Endothelial cell of umbilical vein (primary cell): ENCODE measurements around the gene RPL6. TPM values are rescaled to one million over a fixed set of nuclear protein-coding genes. Genes with fewer than 3 reads are reported as not detected.

ENCODE experiments used
- BruUV-seq: library from RNA; stranded (reverse); fragments of 400-500 nt; replicated peaks from 2 replicates; lab custom pipeline; 2021; lab: Mats Ljungman, UMichigan
- CTCF ChIA-PET: fragments of 300-600, 350-600 bp; sonication (Branson Sonifier 250); formaldehyde crosslinking; loops from one replicate; lab custom pipeline; 2021; ENCODE audit warnings: antibody characterized with exemption, inconsistent platforms; lab: Charles Lee
- POLR2A ChIA-PET: fragments of 300-600, 350-600 bp; sonication (Branson Sonifier 250); formaldehyde crosslinking; loops from one replicate; lab custom pipeline; 2021; ENCODE audit warnings: antibody characterized with exemption, inconsistent platforms; lab: Charles Lee
- DNase-seq: peaks from one replicate; pipeline ENCODE4 v3.0.0-alpha.2; 2011; ENCODE audit warnings: low read depth, low spot score
- FAIRE-seq: peaks from 2 replicates; lab custom pipeline; 2011; peaks lifted over from hg19 to GRCh38; lab: Jason Lieb, UNC
- H2AFZ ChIP-seq: 2 replicates; pipeline ENCODE4 v1.6.0; 2012; ENCODE audit warnings: low read depth, low read length, control low read depth, inconsistent platforms
- H3K27ac ChIP-seq: 2 replicates; pipeline ENCODE4 v1.5.1; 2011; ENCODE audit warnings: low read depth, mild to moderate bottlenecking, control low read depth, low read length, moderate library complexity; ENCODE audit not compliant: insufficient read depth
- H3K27me3 ChIP-seq, 2 experiments: 2 replicates each; pipeline versions ENCODE4 v1.6.0 to v1.6.1; 2011; ENCODE audit warnings: low read length in 2 of 2, mixed read lengths in 1 of 2; ENCODE audit not compliant: control insufficient read depth in 2 of 2, insufficient read depth in 2 of 2
- H3K36me3 ChIP-seq, 2 experiments: 2 replicates in 1 of 2; 3 replicates in 1 of 2; pipeline ENCODE4 v1.5.1; 2011; ENCODE audit warnings: low read length in 2 of 2, mild to moderate bottlenecking in 1 of 2, moderate library complexity in 1 of 2; ENCODE audit not compliant: control insufficient read depth in 2 of 2, insufficient read depth in 2 of 2; ENCODE audit errors: extremely low read depth in 1 of 2
- H3K4me1 ChIP-seq: 3 replicates; pipeline ENCODE4 v1.5.1; 2011; ENCODE audit warnings: mild to moderate bottlenecking, low read length; ENCODE audit not compliant: control insufficient read depth, insufficient read depth; ENCODE audit errors: extremely low read depth
- H3K4me2 ChIP-seq: 2 replicates; pipeline ENCODE4 v1.6.1; 2011; ENCODE audit warnings: low read length, control low read depth, mixed read lengths; ENCODE audit not compliant: insufficient read depth
- H3K4me3 ChIP-seq, 3 experiments: fragments of 200-600 bp in 1 of 3; sonication (generic), shearing (Covaris generic) in 1 of 3; replicated peaks in 1 of 3; 2 replicates each; pipeline ENCODE4 v1.5.1; 2011 to 2016; ENCODE audit warnings: control low read depth in 3 of 3, low read length in 3 of 3, mild to moderate bottlenecking in 2 of 3, inconsistent platforms in 1 of 3, low read depth in 1 of 3, moderate library complexity in 1 of 3; ENCODE audit not compliant: insufficient read depth in 1 of 3
- H3K79me2 ChIP-seq: 2 replicates; pipeline ENCODE4 v1.6.0; 2012; ENCODE audit warnings: low read length, inconsistent platforms; ENCODE audit not compliant: control insufficient read depth, insufficient read depth
- H3K9ac ChIP-seq: replicated peaks from 2 replicates; pipeline ENCODE3; 2011; ENCODE audit warnings: low read length, control low read depth; ENCODE audit not compliant: insufficient read depth; ENCODE audit errors: extremely low read depth
- H3K9me1 ChIP-seq: replicated peaks from 3 replicates; pipeline ENCODE4 v1.6.0; 2011; ENCODE audit warnings: mild to moderate bottlenecking, low read length; ENCODE audit not compliant: control insufficient read depth, insufficient read depth; ENCODE audit errors: extremely low read depth
- H3K9me3 ChIP-seq: replicated peaks from 2 replicates; pipeline ENCODE4 v1.5.1; 2012; ENCODE audit warnings: low read length, inconsistent platforms; ENCODE audit not compliant: control insufficient read depth, insufficient read depth
- H4K20me1 ChIP-seq: replicated peaks from 2 replicates; pipeline ENCODE3; 2011; ENCODE audit warnings: mild to moderate bottlenecking, low read length; ENCODE audit not compliant: control insufficient read depth, insufficient read depth; ENCODE audit errors: extremely low read depth
- EZH2 ChIP-seq: IDR thresholded peaks from 2 replicates; pipeline ENCODE4 v1.6.1; 2012; ENCODE audit warnings: borderline replicate concordance, low read depth, mild to moderate bottlenecking, moderate library complexity, low read length, inconsistent platforms; ENCODE audit not compliant: severe bottlenecking
- FOS ChIP-seq: IDR thresholded peaks from 2 replicates; pipeline ENCODE4 v1.6.1; 2011; ENCODE audit warnings: mild to moderate bottlenecking, low read length, moderate library complexity, borderline replicate concordance; ENCODE audit not compliant: insufficient read depth
- GATA2 ChIP-seq: IDR thresholded peaks from 2 replicates; pipeline ENCODE4 v1.7.0; 2011; ENCODE audit warnings: low read depth, mild to moderate bottlenecking, moderate library complexity, mixed read lengths, low read length; ENCODE audit not compliant: insufficient read length, insufficient read depth
- JUN ChIP-seq: IDR thresholded peaks from 2 replicates; pipeline ENCODE4 v1.6.1; 2011; ENCODE audit warnings: borderline replicate concordance, low read depth; ENCODE audit not compliant: insufficient read length, insufficient read depth
- MYC ChIP-seq: IDR thresholded peaks from one replicate; pipeline ENCODE4 v1.6.1; 2011; ENCODE audit warnings: mild to moderate bottlenecking, low read depth, low read length
- POLR2A ChIP-seq: IDR thresholded peaks from 2 replicates; pipeline ENCODE4 v1.6.1; 2012; ENCODE audit warnings: low read depth, mild to moderate bottlenecking, control low read depth, low read length
- POLR2AphosphoS5 ChIP-seq: IDR thresholded peaks from 2 replicates; pipeline ENCODE4 v1.6.1; 2012; ENCODE audit warnings: low read depth, mild to moderate bottlenecking, control low read depth, low read length, moderate library complexity; ENCODE audit not compliant: insufficient read depth
- dilution Hi-C: fragments of 300-500 bp; cut with MboI; formaldehyde crosslinking; loops from one replicate; pipeline ENCODE4 v1.15.0; 2019; ENCODE audit warnings: low sequenced_read_pairs; ENCODE audit not compliant: extremely low pct_ligation_motif_present
- intact Hi-C: fragments of 100-400 bp; cut with micrococcal nuclease; formaldehyde crosslinking; loops from one replicate; pipeline ENCODE4 v1.10.0; 2022
- polyA plus RNA-seq, 4 experiments: library from polyadenylated mRNA; depleted of rRNA in 3 of 4; stranded (reverse) in 3 of 4; unstranded in 1 of 4; fragments of >200 nt; gene quantifications; 2 replicates each; pipeline versions ENCODE4 v1.2.1 to v1.2.3, GENCODE V29; 2011 to 2012; ENCODE audit warnings: missing spikeins in 1 of 4
- total RNA-seq: library from RNA; stranded (reverse); gene quantifications from 2 replicates; pipeline ENCODE4 v1.2.3, GENCODE V29; 2021
- TF ChIP-seq, protein P1 (sequence below): IDR thresholded peaks from 2 replicates; pipeline ENCODE4 v1.6.1; 2011; ENCODE audit not compliant: insufficient read depth, insufficient read length
- TF ChIP-seq, protein P2 (sequence below), 2 donors: IDR thresholded peaks; 1 replicate in 1 of 2; 2 replicates in 1 of 2; pipeline ENCODE4 v1.5.1; 2011; ENCODE audit warnings: low read length in 2 of 2, mild to moderate bottlenecking in 2 of 2, moderate library complexity in 2 of 2, control low read depth in 1 of 2, inconsistent platforms in 1 of 2, low read depth in 1 of 2; ENCODE audit not compliant: insufficient read depth in 1 of 2; ENCODE audit errors: extremely low read depth in 1 of 2

RPL6 gene
- total and polyA plus RNA-seq, 2 donors (not counting 3 experiments of a cell fraction or from before 2014, with no cell fraction given), result 998 to 1,385 TPM

DNA sequence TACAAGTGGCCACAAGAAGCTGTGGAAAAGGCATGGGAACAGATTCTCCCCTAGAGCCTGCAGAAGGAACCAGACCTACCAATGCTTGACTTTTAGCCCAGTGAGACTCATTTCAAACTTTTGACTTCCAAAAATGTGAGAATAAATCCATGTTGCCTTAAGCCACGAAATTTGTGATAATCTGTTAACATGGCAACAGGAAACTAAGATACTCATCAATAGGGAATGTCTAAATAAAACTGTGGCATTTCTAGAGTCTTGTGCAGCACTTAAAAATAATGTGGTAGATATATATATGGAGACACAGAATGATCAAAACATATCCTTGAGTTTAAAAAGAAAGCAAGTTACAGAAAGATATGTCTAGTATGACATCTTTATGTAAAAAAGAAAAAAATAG, 39.2 kb downstream of the RPL6 start:
- Histone ChIP-seq H2AFZ (no peak overlapping the region), H3K36me3 (no peaks in the 10 kb centered on the region), H3K4me2 (no peak overlapping the region), H3K27ac (no peak overlapping the region), H3K79me2 (peaks cover 30% of the 10 kb centered on the region), H3K9me1 (no peaks in the 10 kb centered on the region), H3K27me3 (no peaks in the 10 kb centered on the region), H3K9ac (no peak overlapping the region), H4K20me1 (peaks cover 2% of the 10 kb centered on the region), H3K4me1 (no peaks in the 10 kb centered on the region), H3K9me3 (no peaks in the 10 kb centered on the region), H3K4me3 (no peak overlapping the region)
- intact Hi-C loops (no loop called here), dilution Hi-C loops (no loop called here)
- FAIRE-seq (no peak), DNase-seq (no peak)
- POLR2A ChIA-PET, result no interaction called here
- TF ChIP-seq POLR2A (no peak), POLR2AphosphoS5 (no peak), FOS (no peak), GATA2 (no peak), MYC (no peak), EZH2 (no peak), JUN (no peak)
- TF ChIP-seq, protein P1, sequence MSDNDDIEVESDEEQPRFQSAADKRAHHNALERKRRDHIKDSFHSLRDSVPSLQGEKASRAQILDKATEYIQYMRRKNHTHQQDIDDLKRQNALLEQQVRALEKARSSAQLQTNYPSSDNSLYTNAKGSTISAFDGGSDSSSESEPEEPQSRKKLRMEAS, result no peak
- TF ChIP-seq, protein P2, sequence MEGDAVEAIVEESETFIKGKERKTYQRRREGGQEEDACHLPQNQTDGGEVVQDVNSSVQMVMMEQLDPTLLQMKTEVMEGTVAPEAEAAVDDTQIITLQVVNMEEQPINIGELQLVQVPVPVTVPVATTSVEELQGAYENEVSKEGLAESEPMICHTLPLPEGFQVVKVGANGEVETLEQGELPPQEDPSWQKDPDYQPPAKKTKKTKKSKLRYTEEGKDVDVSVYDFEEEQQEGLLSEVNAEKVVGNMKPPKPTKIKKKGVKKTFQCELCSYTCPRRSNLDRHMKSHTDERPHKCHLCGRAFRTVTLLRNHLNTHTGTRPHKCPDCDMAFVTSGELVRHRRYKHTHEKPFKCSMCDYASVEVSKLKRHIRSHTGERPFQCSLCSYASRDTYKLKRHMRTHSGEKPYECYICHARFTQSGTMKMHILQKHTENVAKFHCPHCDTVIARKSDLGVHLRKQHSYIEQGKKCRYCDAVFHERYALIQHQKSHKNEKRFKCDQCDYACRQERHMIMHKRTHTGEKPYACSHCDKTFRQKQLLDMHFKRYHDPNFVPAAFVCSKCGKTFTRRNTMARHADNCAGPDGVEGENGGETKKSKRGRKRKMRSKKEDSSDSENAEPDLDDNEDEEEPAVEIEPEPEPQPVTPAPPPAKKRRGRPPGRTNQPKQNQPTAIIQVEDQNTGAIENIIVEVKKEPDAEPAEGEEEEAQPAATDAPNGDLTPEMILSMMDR (IDR thresholded peaks at IDR 0.05; ENCODE audit: extremely low read depth in 1 of 2, insufficient read depth in 1 of 2, low read depth in 1 of 2, low read length in 2 of 2), result no peak
- CTCF ChIA-PET, result no interaction called here
- no TSS peak for BruUV-seq
